Measurements from ENCODE around the gene CYCS.

- TF ChIP-seq BCL11A (IDR thresholded peaks at IDR 0.05; ENCODE audit: low read depth, low read length): no peak
- TF ChIP-seq BRCA1 (IDR thresholded peaks at IDR 0.05; ENCODE audit: low read depth, low read length): no peak
- TF ChIP-seq SMC3 (IDR thresholded peaks at IDR 0.05; ENCODE audit: borderline replicate concordance, low read length): no peak
- no peak for TF ChIP-seq CEBPZ (IDR thresholded peaks at IDR 0.05; ENCODE audit: low read depth, low read length)
- no peak for TF ChIP-seq CTCF (IDR thresholded peaks at IDR 0.05 in 2 of 3, conservative IDR thresholded peaks at IDR 0.05 in 1 of 3; ENCODE audit: control insufficient read depth in 2 of 3, extremely low read depth in 1 of 3, insufficient read depth in 1 of 3, low read depth in 3 of 3, low read length in 3 of 3)
- TF ChIP-seq TBL1XR1 (IDR thresholded peaks at IDR 0.05; ENCODE audit: low read depth, low read length): no peak
- TF ChIP-seq MTA2 (IDR thresholded peaks at IDR 0.05; ENCODE audit: low read depth): no peak
Observed at GRCh38 chr7:25151773-25152172, 26.7 kb upstream of the CYCS start.
